KG1 (cell line): ENCODE results near the gene DLG2.
"Not testable (repeated sequence)": the region's sequence is repeated elsewhere in the genome, so short reads cannot be mapped to it uniquely, and the experiment has no call there.

ENCODE experiments used
- DNase-seq: peaks from one replicate; lab custom pipeline; 2025; lab: John Stamatoyannopoulos, UW

Gene DLG2

DNA sequence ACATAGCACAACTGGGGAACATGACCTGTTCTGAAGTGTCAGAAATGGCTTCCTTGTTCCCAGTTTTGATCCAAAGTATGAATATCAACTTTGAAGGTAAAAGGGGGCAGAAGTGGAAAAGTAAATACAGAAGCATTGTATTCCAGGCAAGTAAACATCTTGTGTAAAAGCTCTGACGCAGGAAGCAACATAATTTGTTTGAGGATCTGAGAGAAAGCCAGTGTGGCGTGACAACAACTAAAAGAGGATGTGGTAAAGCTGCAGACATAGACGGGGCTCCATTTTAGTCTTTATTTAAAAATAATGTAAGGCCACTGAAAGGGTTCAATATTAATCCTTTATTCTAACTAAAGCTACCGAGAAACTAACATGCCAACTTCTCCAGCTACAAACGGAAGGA is 310.2 kb downstream of the DLG2 start:
- DNase-seq: peak; percentile 33

DNA sequence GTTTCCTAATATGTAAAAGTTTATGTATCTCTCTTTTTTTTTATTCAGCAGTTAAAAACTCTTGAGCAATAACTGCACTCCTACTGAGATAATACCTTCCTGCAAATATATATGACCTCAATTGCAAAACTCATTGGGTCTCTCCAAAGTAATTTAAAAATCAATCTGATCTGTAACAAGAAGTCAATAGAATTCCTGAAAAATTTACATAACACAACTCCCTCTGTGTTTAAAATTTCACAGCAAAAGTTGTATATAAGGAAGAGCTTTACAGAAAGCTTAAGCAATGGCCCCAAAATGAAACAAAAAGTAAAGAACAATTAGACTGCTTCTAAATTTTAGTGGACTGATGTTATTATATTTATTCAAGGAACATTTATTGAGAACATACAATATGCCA is 313.4 kb downstream of the DLG2 start:
- DNase-seq: no peak

DNA sequence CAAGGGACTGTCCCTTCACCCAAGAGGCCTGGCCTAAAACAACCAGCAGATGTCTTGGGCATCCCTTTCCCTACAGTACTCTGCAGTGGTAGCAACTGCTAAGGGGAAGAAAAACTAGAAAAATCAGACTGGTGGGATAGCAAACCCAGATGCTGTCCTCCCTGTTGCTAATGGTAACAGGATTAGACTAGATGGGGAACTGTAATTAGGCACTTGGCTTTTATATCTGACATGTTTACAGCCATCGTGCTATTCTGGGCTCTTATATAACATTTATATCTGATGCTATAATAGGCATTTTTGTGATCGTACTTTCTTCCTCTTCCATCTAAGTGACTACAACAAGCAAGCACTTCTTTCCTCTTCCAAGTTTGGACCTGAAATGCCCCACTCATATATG is 316.7 kb downstream of the DLG2 start:
- DNase-seq: no peak

DNA sequence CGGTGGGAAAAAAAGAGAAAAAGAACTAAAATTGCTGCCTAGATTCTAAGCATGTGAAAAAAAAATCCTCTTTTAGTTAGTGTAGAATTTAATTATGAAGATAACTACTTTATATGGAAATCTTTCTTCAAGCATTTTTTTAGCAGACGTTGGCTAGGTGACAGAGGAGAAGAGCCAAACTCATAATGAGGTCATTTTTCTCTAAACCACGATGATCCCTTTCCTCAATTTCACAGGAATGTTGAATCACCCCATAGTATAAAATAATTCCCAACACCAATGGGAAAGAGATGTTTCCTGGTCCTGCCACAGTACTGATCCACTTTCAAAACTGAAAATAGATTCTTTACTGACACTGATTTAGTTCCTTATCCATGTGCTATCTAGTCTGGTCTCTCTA is 319.8 kb downstream of the DLG2 start:
- DNase-seq: no peak

DNA sequence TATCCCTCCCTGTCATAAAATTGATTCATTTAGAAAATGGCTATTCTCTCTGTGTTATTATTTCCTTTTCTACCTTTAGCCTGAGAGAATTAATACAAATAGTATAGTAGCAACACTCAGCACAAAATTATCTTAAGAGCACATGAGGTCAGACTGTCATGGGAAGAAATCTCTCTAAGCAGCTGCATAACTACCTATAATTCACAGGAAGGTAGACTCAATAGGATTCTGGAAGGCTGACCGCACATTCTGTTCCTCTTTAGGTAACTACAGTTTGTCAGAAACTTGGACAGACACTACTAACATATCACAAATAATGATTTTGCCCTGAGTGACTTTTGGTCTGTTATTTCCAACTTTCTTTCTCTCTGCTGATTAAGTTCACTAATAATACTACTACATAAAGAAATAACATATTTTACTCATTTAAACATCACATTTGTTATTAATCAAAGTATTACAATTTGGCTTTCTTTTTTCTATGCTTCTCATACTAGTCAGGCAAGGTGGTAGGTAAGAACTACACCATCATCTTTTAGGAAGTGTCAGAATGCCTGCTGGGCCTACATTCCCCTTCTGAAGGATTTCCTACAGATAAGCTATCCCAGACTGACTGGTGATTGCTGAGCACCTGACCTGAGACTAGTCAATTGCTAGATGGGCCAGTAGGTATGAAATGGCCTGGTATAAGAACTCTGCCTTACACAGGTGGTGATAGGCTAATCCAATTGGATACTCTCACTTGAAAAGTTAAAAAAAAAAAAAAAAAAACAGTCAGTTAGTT is 325.1 kb downstream of the DLG2 start:
- no peak for DNase-seq

DNA sequence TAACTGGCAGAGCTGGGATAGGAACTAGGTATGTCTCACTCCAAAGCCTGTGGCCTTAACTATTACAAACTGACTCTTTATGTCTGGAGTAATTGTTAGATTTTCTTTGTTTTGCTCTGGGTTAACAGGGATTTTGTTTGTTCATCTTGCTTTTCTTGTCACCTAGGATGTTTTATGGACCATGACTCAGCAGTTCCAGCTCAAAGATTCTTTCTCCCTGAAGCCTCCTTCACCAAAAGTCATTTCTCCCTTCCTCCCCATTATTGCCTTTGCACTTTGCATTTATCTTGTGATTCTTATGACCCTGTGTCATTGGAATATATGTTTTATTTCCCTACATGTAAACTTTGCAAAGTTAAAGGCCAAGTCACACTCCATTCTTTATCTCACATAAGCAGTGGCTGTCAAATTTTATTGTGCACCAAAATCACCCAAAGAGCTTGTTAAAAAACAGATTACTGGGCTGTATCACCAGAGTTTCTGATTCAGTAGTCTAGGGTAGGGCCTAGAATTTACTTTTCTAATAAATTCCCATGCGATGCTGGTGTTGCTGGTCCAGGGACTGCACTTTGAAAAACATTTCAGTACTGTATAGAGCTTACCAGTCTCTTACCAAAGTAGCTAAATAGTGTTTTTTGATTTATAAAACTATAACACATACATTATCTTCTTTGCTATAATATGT is 327.7 kb downstream of the DLG2 start:
- no peak for DNase-seq

DNA sequence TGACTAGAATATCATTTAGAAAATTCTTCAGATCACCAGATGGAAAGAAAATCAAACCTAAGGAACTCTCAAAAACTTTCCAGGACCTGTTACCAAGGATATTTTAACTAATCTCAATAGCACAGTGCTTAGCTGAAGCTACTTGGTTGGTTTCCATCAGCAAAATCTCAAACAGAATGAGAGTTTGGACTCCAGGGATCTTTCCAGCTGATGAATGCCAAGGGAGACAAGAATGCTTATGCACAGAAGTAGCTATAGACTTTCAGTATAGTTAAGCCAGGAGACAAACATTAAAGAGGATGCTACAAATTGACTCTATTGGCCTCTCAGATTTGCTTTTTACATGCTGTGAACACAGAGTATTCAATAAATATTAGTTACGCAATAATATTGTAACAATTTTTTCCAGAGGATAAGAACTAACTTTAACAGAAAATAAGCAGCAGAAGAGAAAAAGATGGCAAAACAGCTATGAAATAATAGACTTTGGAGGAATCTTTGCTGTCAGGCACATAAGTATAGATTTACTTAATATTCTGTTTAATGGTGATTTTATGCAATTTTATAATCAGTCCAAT is 331.4 kb downstream of the DLG2 start:
- no peak for DNase-seq

DNA sequence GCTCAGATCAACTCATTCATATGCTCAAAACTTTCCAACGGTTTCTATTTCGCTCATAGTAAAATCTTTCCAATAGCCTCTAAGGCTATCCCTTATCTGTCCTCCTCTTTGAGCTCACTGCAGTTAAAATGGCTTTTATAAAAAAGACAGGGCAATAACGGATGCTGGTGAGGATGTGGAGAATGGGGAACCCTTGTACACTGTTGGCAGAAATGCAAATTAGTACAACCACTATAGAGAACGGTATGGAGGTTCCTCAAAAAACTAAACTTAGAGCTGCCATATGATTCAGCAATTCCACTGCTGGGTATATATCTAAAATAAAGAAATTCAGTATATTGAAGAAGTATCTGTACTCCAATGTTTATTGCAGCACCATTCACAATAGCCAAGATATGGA is 345.6 kb downstream of the DLG2 start:
- DNase-seq: peak; percentile 23

DNA sequence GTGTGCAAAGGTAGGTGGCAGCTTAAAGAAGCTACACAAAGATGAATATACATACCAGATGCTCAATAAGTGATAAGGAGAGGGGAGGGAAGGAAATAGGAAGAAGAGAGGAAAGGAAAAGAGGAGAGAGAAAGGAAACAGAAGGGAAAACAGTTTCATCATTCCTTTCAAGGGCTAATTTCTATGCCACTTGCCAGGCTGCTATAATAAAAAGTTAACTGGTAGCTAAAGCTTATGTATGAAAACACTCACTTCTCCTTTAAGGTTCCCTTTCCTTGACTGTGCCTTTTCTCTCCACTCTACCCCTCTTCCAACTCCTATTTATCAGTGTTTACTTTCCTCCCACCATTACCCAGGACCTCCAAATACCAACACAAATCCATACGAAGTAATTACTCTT is 347.9 kb downstream of the DLG2 start:
- DNase-seq: no peak

DNA sequence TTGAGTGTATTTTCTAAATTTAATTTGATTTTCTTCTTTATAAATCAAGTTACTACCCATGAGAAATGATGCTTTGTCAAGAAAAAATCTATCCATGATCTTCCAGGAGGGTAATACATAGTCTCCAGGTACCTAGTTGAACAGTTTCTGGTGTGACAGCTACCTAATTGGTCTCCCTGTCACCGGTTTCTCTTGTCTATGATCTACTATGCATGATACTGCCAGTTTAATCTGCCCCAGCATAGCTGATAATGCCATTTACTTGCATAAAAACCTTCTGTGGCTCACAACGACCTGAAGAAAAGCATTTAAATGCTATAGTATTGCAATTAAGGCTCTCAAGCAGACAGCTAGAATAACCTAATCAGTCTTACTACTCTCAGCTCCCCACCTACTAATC is 349.5 kb downstream of the DLG2 start:
- DNase-seq: no peak

DNA sequence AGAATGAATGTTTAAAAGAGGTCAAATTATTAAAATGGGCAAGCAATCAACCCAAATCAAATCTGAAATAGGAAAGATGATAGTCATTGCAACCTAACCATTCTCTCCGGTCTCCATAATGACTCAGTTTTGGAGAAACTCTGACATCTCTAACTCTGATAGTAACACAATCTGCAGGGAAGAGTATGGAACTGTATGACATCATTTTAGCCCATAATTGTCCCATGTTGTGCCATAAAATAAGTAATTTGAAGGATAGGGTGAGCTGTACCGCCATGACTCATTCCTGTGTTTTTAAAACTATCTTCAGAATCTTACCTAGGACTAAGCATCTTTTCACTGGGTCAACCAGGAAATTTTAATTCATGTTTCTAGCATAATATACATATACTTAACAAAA is 350.8 kb downstream of the DLG2 start:
- no peak for DNase-seq

DNA sequence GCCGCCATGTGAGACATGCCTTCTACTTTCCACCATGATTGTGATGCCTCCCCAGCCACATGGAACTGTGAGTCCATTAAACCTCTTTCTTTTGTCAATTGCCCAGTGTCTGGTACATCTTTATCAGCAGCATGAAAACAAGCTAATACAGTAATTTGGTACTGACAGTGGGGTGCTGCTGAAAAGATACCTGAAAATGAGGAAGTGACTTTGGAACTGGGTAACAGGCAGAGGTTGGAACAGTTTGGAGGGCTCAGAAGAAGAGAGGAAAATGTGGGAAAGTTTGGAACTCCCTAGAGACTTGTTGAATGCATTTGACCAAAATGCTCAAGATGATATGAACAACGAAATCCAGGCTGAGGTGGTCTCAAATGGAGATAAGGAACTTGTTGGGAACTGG is 356.8 kb downstream of the DLG2 start:
- DNase-seq: not testable (repeated sequence)

DNA sequence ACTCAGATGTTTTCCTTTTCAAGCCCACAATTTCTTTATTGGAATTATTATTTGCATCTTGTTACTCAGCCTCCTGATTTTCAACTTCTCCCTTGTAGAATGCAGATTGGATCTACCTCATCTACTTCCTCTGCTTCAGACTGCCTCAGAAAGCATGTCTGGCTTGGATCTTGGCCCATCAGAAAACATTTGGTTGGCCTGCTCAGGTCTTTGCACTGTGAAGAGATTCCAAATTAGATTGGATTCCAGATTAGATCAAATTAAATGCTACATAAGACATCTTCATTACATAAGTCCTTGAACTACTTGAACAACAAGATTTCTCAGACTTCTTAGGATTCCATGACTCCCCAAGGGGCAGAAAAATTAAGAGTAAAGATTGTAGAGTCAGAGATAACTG is 358.0 kb downstream of the DLG2 start:
- no peak for DNase-seq

DNA sequence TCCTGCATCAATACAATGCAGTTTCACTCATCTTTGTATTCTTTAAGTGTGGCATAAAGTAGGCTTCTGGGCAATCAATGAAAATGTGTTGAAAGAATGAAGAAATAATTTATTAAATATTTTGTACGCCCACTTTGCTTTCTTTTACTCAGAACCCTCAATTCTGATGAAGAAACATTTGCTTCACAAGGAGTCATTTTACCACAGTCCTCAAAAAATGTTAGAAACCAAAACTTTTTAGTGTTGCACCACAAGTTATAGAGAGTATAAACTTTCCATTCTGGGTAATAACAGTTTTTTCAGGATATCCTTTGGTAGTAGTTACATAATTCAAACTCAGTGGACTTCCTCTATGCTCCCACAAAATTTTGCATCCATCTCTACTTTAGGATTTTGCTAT is 360.5 kb downstream of the DLG2 start:
- no peak for DNase-seq

DNA sequence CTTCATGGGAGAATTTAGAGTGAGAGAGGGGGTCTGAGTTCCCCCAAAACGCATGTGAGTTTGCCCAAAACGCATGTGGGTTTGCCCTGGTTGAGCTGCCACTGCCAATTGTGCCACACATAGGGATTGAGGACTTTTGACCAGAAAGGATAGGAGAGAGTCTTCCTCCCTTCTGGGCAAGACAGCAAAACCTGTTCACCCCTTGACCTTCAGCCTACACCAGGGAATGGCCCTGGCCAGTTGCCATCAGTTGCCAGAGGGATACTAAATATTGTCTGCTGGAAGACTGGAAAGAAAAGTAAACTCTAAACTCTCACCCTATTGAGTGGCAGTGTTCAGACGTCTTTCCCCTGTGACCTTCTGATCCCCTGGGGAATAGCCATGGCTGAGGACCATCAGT is 363.8 kb downstream of the DLG2 start:
- no peak for DNase-seq

DNA sequence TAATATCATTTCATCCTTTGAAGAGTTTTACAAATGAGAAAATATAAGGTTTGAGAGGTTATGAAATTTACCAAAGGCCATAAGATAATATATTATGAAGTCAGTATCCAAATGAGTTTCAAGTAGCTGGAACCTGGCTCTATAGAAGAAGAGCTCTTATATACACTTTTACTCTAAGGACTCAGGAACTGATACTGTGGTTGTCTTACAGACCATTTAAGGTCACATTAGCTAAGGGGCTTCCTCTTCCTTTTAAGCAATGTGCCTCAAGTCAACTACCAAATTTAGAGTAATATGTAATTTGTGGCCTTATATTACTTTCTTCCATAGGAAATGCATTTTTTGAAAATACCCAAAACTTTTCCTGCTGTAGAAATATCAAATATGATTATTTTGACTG is 369.3 kb downstream of the DLG2 start:
- no peak for DNase-seq

DNA sequence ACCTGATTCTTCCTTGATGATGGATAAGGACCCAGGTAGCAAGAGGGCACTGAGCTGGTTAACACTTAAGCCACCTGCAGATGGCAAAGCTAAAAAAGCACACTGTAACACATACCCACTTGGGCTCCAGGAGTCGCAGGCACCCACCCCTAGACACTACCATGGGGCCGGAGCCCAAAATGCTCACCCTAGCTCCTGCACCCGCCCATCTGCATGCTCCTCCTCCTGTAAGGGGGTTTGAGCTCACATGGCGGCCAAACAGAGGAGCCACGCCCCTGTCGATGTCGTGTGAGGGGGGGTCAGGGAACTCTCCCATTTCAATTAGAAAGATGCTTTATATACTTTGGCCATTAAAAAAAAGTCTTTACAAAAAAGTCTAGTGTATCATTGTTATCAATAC is 370.7 kb downstream of the DLG2 start:
- DNase-seq: no peak

DNA sequence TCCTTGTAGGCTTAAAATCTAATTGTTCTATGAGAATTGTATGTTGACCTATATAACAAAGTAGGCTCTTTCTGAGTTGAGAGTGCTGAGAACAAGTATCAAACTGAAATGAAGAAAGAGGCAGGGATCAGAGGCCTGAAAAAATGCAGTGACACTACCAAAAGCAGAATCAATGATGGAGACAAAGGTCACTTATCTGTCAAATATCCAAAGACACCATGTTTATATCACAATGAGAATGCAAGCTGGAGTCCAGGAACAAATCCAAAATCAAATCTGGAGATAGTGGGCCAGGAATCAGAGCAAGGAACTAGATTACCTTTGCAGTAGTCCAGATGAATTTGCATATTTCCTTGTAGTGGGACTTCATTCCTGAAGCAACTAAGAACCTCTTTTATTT is 377.7 kb downstream of the DLG2 start:
- no peak for DNase-seq

DNA sequence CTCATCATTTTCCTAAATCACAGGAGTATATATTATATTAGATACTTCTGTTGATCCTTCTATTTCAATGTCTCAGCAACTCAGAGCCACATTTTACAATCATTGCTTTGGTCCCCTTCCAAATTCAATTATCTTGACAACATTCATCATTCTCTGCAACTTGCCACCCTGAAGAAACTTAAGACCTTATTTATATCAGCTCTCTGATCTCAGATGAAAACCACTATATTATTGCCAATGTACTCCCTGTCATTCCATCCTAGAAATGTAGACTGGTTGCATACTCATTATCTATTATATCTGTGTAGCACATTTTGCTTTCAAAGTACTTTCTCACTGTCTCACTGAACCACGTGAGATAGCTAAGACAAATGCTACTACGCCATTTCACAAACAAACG is 379.3 kb downstream of the DLG2 start:
- DNase-seq: no peak

DNA sequence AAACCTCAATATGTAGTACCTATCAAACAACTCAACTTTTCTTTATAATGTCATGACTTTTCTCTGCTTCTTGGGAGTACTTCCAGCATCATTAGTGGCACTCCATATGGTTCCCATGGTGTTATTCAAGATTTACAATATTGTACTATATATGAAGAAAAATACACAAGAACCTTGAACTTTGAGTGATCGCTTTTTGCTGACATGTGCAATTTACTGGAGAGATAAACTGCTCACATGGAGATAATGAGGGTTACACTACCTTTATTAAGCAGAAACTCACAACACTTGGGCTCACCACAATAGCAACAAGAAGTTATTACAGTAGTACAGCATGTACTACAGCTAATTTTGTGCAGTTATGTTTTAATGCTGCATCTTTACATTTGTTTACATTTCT is 388.2 kb downstream of the DLG2 start:
- DNase-seq: no peak

DNA sequence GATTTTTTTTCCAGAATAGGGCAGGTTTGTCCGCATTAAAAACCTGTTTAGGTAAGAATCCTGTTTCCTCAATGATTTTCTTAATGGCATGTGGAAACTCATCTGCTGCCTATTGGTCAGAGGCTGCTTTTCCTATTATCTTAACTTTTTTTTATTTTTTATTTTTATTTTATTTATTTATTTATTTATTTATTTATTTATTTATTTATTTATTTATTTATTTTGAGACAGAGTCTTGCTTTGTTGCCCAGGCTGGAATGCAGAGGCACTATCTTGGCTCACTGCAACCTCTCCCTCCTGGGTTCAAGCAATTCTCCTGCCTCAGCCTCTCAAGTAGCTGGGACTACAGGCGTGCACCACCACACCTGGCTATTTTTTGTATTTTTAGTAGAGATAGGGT is 389.1 kb downstream of the DLG2 start:
- not testable (repeated sequence) for DNase-seq

DNA sequence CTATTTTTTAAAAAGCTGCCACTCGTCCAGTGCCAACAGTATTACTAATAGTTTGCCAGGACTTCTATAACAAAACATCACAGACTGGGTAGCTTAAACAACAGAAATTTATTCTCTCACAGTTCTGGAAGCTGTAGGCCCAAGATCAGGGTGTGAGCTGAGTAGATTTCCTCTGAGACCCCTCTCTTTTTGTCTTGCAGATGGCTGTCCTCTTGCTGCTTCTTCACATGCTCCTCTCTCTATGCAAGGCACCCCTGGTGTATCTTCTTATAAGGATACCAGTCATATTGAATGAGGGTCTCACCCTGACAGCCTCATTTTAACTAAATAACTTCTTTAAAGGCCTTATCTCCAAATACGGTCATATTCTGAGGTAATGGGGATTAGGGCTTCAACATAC is 390.9 kb downstream of the DLG2 start:
- DNase-seq: no peak

DNA sequence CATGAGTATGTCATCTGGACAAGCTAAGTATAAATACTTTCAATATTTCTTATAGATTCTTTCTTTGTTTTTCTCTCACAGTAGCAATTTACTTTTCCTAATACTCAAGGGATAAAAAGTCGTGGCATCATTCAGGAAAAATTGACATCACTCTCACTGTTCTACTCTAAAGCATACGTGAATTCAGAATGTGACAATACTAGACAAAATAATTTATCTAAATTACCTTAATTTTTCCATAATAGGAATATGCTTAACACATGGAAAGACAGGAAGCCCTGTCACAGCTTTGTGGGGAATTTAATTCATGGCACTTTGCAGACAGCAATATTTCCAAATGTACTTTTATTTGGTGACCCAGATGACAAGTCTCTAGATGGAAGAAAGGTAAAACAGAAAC is 394.6 kb downstream of the DLG2 start:
- DNase-seq: no peak

DNA sequence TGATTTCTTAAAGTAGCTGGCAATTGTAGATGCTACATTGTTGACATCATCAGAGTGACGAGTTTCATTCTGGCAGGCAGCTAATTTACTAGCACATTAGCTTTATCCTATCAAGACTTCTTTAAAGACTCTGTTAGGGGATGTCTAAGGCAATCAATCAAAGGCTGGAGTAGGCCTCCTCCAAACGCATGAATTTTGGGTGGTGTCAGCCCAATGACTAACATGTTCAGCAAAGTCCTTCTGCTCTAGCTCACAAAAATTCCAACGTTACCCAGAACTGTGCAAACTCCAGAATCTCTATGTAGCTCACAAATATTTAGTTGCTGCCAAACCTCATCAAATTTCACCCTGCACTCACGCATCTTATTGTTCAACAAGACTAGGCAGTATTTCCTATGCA is 395.6 kb downstream of the DLG2 start:
- DNase-seq: no peak
